Bronchial epithelial cell (primary cell): Measurements from ENCODE around the gene ITLN2. TPM values are rescaled to one million over a fixed set of nuclear protein-coding genes. Genes with fewer than 3 reads are reported as not detected.

Experiments
- DNase-seq: peaks from one replicate; pipeline ENCODE4 v3.0.0-alpha.2; 2010; ENCODE audit warnings: low read depth
- FAIRE-seq: peaks from 2 replicates; lab custom pipeline; 2011; peaks lifted over from hg19 to GRCh38; lab: Jason Lieb, UNC
- H3K27me3 ChIP-seq: 2 replicates; pipeline ENCODE4 v1.5.1; 2011; ENCODE audit warnings: low read length; ENCODE audit not compliant: control insufficient read depth, insufficient read depth
- H3K36me3 ChIP-seq: 2 replicates; pipeline ENCODE4 v1.5.1; 2011; ENCODE audit warnings: low read length; ENCODE audit not compliant: control insufficient read depth, insufficient read depth
- H3K4me3 ChIP-seq: 2 replicates; pipeline ENCODE4 v1.5.1; 2011; ENCODE audit warnings: mild to moderate bottlenecking, low read depth, low read length, control low read depth
- total RNA-seq: library from RNA; depleted of rRNA; stranded (reverse); fragments of >200 nt; gene quantifications from 2 replicates; pipeline ENCODE4 v1.2.1, GENCODE V29; 2014
- TF ChIP-seq, protein P1 (sequence below): IDR thresholded peaks from 2 replicates; pipeline ENCODE4 v1.5.1; 2011; ENCODE audit warnings: mild to moderate bottlenecking, moderate library complexity, low read length, control low read depth, inconsistent platforms; ENCODE audit not compliant: insufficient read depth, severe bottlenecking

Gene ITLN2
- total RNA-seq, 1 donor from 2014 or later = 0.26 TPM

GRCh38 chr1:160979286-160979685 is 24.7 kb upstream of the ITLN2 start:
- H3K36me3 ChIP-seq = no peaks in the 10 kb centered on the region
- no peak overlapping the region for H3K4me3 ChIP-seq
- no peak for DNase-seq
- no peak for FAIRE-seq
- no peaks in the 10 kb centered on the region for H3K27me3 ChIP-seq
- TF ChIP-seq, protein P1, sequence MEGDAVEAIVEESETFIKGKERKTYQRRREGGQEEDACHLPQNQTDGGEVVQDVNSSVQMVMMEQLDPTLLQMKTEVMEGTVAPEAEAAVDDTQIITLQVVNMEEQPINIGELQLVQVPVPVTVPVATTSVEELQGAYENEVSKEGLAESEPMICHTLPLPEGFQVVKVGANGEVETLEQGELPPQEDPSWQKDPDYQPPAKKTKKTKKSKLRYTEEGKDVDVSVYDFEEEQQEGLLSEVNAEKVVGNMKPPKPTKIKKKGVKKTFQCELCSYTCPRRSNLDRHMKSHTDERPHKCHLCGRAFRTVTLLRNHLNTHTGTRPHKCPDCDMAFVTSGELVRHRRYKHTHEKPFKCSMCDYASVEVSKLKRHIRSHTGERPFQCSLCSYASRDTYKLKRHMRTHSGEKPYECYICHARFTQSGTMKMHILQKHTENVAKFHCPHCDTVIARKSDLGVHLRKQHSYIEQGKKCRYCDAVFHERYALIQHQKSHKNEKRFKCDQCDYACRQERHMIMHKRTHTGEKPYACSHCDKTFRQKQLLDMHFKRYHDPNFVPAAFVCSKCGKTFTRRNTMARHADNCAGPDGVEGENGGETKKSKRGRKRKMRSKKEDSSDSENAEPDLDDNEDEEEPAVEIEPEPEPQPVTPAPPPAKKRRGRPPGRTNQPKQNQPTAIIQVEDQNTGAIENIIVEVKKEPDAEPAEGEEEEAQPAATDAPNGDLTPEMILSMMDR = no peak

DNA sequence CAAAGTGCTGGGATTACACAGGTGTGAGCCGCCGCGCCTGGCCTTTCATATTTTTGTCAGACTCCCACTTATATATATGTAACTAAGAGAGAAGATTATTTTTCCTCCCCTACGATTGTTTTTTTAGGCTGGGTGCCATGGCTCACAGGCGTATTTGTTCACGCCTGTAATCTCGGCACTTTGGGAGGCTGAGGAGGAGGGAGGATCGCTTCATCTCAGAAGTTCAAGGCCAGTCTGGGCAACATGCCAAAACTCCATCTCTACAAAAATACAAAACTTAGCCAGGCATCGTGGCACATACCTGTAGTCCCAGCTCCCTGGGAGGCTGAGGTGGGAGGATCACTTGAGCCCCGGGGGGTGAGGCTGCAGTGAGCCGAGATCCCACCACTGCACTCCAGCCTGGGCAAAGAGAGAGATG is 23.9 kb upstream of the ITLN2 start:
- TF ChIP-seq, protein P1 = no peak
- DNase-seq (no peak), FAIRE-seq (no peak)
- H3K27me3 ChIP-seq = no peaks in the 10 kb centered on the region
- no peaks in the 10 kb centered on the region for H3K36me3 ChIP-seq
- no peak overlapping the region for H3K4me3 ChIP-seq

- TF ChIP-seq, protein P1 = no peak
- no peaks in the 10 kb centered on the region for H3K27me3 ChIP-seq
- no peak overlapping the region for H3K4me3 ChIP-seq
- FAIRE-seq (no peak), DNase-seq (no peak)
- no peaks in the 10 kb centered on the region for H3K36me3 ChIP-seq
Measured at GRCh38 chr1:160975026-160975425, 20.4 kb upstream of the ITLN2 start.

DNA sequence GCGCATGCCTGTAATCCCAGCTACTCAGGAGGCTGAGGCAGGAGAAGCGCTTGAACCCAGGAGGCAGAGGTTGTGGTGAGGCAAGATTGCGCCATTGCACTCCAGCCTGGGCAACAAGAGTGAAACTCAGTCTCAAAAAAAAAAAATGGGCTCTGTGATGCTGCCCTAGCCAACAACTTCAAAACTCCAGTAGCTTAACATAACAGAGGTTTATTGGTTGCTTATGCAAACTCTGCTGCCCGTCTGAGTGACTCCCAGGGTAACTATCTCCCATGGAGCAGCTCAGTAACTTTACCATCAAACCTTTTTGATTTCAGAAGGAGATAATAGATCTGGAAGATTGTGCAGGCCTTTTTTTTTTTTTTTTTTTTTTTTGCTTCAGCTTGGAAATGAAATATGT is 18.9 kb upstream of the ITLN2 start:
- H3K36me3 ChIP-seq = no peaks in the 10 kb centered on the region
- DNase-seq (no peak), FAIRE-seq (no peak)
- no peaks in the 10 kb centered on the region for H3K27me3 ChIP-seq
- TF ChIP-seq, protein P1 = no peak
- H3K4me3 ChIP-seq = no peak overlapping the region

DNA sequence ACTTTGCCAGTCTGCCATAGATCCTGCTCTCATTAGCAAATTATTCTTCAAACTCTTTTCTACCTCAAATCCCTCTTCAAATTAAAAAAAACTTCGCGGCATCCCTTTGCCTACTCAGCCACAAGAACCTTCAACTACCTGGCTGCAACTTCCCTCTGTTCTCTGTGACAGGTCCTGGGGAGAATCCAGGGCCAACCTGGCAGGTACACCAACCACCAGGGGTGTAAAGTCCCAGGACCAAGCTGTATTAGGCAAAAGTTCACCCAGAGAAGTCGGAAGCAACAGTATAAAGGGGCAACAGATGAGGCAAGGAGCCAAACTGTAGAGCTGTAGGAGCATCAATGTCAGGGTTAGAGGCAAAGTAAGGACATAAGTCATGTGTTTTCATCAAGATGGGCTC is 18.3 kb upstream of the ITLN2 start:
- Histone ChIP-seq H3K4me3 (no peak overlapping the region), H3K27me3 (no peaks in the 10 kb centered on the region), H3K36me3 (no peaks in the 10 kb centered on the region)
- TF ChIP-seq, protein P1 = no peak
- DNase-seq (no peak), FAIRE-seq (no peak)

GRCh38 chr1:160971618-160972056 is 17.0 kb upstream of the ITLN2 start:
- TF ChIP-seq, protein P1 = no peak
- FAIRE-seq (no peak), DNase-seq (peak; percentile 50)
- H3K36me3 ChIP-seq = no peaks in the 10 kb centered on the region
- no peak overlapping the region for H3K4me3 ChIP-seq
- H3K27me3 ChIP-seq = no peaks in the 10 kb centered on the region
